ENCODE data around the gene ADAT3.
"Not testable (repeated sequence)": the region's sequence is repeated elsewhere in the genome, so short reads cannot be mapped to it uniquely, and the experiment has no call there.

ADAT3 gene

DNA sequence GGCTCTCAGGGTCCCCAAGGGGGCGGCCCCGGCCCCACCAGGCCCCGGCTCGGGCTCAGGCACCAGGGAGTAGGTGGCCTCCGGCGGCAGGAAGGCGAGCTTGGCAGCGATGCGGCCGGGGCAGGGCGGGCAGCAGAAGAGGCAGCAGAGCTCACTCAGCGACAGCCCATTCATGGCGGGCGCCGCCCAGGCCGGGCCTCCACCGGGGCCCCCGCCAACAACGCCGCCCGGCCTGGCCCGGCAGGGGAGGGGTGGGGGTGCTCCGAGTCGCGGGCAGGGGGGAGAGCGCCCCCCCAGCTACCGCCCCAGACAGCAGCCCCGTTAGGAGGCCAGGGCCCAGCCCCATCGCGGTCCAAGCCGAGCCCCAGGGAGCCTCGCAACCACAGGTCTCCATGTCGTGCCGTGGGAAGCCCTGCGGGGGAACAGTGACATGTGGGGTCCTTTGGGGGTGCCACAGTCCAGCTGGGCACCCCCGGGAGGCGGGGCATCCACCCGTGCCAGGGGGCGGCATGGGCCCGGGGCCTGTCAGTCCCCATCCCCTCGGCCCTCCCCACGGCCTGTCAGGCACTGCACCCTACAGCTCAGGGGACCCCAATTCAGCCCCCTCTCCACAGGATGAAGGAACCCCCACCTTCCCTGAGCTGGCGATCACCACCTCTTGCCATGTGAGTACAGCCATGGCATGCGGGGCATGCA, 23.7 kb upstream of the ADAT3 start:
- not testable (repeated sequence) for H3K9me3 ChIP-seq (ENCODE audit: control insufficient read depth, low read length); H3K4me3 ChIP-seq (ENCODE audit: low read length); H3K36me3 ChIP-seq (ENCODE audit: control insufficient read depth, insufficient read depth, low read length); H3K27me3 ChIP-seq (ENCODE audit: control insufficient read depth, insufficient read depth, low read length); H3K9ac ChIP-seq (ENCODE audit: low read length)
- H3K4me1 ChIP-seq (ENCODE audit: control insufficient read depth, insufficient read depth, low read length): peaks cover 24% of the 10 kb centered on the region

DNA sequence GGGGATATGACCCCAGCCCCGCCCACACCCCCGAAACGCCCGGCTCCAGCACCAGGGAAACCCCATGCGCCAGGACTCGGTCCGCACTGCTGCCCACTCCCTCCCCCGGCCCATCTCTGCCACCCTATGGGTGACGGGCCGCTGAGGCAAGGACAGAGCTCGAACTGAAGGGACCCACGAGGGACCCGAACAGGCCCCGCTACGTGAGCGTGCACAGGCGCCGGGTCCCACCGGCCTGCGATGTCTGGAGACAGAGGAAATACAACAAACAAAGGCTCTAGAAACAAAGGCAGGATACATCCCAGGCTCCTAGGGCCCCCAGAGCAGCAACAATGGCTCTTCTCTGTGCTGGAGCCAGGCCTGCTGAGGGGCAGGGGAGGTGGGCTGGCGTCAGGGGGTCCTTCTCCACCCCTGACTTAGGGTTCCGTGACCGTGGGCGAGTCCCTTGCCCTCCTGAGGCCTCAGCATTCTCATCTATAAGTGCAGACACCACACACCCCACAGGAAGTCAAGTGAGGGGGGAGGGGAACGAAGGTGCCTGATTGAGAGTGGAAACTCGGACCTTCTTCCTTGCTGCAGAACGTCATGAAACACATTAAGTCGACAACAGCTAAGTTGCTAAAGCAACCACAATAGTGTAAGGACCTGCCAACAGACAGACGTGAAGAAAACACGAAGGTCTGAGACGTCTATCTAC, 23.0 kb upstream of the ADAT3 start:
- Histone ChIP-seq H3K27me3 (ENCODE audit: control insufficient read depth, insufficient read depth, low read length) (no peaks in the 10 kb centered on the region), H3K4me1 (ENCODE audit: control insufficient read depth, insufficient read depth, low read length) (peaks cover 21% of the 10 kb centered on the region), H3K36me3 (ENCODE audit: control insufficient read depth, insufficient read depth, low read length) (no peaks in the 10 kb centered on the region), H3K4me3 (ENCODE audit: low read length) (no peak overlapping the region), H3K9me3 (ENCODE audit: control insufficient read depth, low read length) (no peaks in the 10 kb centered on the region), H3K9ac (ENCODE audit: low read length) (peak overlapping the region; percentile 15)

DNA sequence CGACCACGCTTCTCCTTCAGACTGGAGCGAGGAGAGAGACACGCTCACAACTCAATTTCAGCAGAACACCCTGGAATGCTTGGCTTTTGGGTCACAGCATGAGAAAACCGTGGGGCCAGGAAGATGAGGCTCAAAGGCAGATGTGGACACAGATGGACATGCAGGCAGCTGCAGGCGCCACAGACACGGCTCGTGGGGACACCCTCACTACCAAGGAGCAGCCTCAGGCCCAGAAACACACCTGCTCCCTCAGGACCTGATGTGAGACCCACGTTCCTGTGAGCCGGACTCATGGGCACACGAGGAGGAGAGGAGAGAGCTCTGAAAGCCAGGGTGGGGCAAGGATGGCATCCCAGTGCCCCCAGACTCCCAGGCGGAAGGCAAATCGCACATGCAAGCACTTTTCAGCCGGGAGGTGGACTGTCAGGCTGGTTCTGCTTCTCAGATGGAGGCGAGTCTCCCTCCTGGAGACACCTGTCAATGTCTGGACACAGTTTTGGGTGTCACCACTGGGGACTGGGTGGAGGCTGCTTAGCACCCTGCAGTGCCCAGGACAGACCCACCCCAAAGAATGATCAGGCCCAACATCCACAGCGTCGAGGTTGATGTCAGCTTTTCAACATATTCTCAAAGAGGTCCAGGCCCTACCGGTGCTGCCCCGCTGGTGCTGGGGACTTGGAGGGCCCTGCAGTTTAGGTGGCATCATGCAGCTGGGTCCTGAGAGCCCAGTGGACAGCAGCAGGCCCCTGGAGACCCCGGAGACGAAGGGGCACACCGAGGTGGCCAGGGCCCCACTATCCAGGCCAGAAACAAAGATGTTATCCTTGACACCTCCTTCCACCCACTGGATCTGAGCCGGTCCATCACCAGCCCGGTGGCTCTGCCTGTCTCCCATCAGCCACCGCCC, 22.2 kb upstream of the ADAT3 start:
- H3K27me3 ChIP-seq (ENCODE audit: control insufficient read depth, insufficient read depth, low read length): no peaks in the 10 kb centered on the region
- no peaks in the 10 kb centered on the region for H3K36me3 ChIP-seq (ENCODE audit: control insufficient read depth, insufficient read depth, low read length)
- peaks cover 21% of the 10 kb centered on the region for H3K4me1 ChIP-seq (ENCODE audit: control insufficient read depth, insufficient read depth, low read length)
- no peaks in the 10 kb centered on the region for H3K9me3 ChIP-seq (ENCODE audit: control insufficient read depth, low read length)
- no peak overlapping the region for H3K4me3 ChIP-seq (ENCODE audit: low read length)
- H3K9ac ChIP-seq (ENCODE audit: low read length): peak overlapping the region; percentile 15

DNA sequence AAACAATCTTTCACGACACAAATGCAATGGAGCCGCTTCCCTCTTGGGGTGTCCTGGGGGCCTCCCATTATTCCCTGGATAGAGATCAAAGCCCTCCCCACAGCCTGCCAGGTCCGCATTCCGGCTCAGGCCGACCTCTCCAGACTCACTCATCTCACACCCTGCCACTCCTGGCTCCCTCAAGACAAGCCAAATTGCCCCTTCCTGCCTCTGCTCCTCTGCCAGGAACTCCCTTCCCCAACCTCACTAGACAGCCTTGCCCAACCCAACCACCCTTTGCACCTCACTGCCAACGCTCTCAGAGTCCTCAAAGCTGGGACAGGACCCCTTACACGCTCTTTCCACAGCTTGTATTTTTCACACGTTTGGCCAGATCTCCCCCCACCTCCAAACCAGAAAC, 21.4 kb upstream of the ADAT3 start:
- Histone ChIP-seq H3K4me1 (ENCODE audit: control insufficient read depth, insufficient read depth, low read length) (peaks cover 21% of the 10 kb centered on the region), H3K9ac (ENCODE audit: low read length) (peak overlapping the region; percentile 72), H3K36me3 (ENCODE audit: control insufficient read depth, insufficient read depth, low read length) (no peaks in the 10 kb centered on the region), H3K9me3 (ENCODE audit: control insufficient read depth, low read length) (no peaks in the 10 kb centered on the region), H3K27me3 (ENCODE audit: control insufficient read depth, insufficient read depth, low read length) (no peaks in the 10 kb centered on the region), H3K4me3 (ENCODE audit: low read length) (peak overlapping the region; percentile 60)

DNA sequence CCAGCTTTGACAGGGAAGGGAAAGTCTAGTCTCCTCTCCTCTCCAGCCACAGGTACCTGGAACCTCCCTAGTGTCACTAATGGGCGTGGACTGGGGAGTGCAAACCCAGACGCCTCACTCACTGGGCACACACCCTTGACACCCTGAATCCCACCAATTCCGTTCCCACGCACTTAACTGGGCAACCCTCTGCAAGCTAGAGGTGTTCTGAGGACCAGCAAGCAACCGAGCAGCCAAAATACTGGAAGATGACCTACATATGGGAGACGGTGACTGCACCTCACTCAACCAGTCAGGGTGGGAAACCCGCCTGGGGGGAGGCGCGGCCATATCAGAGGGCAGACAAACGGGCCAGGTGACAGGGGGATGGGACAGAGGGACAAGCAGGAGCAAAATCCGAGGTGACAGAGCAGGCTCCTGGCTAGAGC, 20.9 kb upstream of the ADAT3 start:
- Histone ChIP-seq H3K9ac (ENCODE audit: low read length) (peak overlapping the region; percentile 72), H3K4me1 (ENCODE audit: control insufficient read depth, insufficient read depth, low read length) (peaks cover 21% of the 10 kb centered on the region), H3K4me3 (ENCODE audit: low read length) (peak overlapping the region; percentile 60)

DNA sequence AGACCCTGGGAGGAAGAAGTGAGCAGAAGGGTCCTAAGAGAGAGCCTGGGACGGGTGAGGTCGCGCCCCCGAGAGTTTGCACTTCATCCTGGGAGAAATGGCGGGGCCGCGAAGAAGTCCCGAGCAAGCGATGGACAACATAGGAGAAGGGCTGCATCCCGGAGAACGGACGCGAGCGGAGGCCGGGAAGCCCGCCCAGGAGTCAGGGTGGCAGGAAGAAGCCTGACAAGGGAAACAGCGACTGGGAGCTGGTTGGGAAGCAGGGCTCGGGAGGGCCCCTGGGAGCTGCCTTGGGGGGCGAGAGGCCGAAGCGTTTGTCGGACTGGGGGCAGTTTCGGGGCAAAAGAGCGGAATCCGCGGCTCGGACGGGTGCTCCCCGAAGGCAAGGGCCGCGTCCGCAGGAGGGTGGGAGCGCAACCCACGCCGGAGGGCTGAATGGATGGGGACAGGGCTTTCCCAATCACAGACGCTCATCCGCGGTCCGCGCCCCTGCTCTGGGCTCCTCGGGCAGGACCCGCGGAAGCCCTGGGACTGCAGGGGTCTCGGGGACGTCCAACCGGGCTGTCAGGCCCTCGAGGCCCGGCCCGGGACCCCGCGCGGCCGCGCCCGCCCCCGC, 20.4 kb upstream of the ADAT3 start:
- Histone ChIP-seq H3K4me1 (ENCODE audit: control insufficient read depth, insufficient read depth, low read length) (peaks cover 21% of the 10 kb centered on the region), H3K4me3 (ENCODE audit: low read length) (peak overlapping the region; percentile 60), H3K36me3 (ENCODE audit: control insufficient read depth, insufficient read depth, low read length) (no peaks in the 10 kb centered on the region), H3K27me3 (ENCODE audit: control insufficient read depth, insufficient read depth, low read length) (no peaks in the 10 kb centered on the region), H3K9me3 (ENCODE audit: control insufficient read depth, low read length) (no peaks in the 10 kb centered on the region), H3K9ac (ENCODE audit: low read length) (peak overlapping the region; percentile 72)

More for the DNA sequence above, 20.9 kb upstream of the ADAT3 start:
- H3K36me3 ChIP-seq (ENCODE audit: control insufficient read depth, insufficient read depth, low read length): no peaks in the 10 kb centered on the region
- no peaks in the 10 kb centered on the region for H3K9me3 ChIP-seq (ENCODE audit: control insufficient read depth, low read length)
- H3K27me3 ChIP-seq (ENCODE audit: control insufficient read depth, insufficient read depth, low read length): no peaks in the 10 kb centered on the region

DNA sequence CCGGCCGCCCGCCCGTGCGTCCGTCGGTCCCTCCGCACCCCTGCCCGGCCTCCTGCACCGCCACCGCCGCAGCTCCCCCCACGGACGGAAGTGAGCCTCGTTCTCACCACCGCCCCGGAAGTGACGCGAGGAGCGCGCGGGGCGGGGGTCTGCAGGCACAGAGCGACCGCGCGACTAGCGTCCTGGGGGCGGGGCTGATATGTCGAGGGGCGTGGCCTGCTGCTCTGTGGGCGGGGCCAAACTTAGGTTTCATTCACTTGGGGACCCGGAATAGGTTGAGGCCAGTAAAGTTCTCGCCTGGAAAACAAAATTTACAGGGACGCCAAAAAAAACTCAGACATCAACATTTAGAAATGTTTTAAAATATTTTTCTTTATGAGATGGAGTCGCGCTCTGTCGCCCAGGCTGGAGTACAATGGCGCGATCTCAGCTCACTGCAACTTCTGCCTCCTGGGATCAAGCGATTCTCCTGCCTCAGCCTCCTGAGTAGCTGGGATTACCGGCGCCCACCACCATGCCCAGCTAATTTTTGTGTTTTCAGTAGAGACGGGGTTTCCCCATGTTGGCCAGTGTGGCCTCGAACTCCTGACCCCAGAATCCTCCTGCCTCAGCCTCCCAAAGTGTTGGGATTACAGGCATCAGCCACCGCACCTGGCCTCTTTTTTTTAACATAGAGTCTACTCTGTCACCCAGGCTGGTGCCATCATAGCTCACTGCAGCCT, 19.6 kb upstream of the ADAT3 start, which contains the start of gene ABHD17A:
Gene ABHD17A (minus strand): TSS at position 99 of the 722 bp plus-strand sequence. CDS start 3,930 bp downstream, outside the sequence.
- not testable (repeated sequence) for H3K9me3 ChIP-seq (ENCODE audit: control insufficient read depth, low read length); H3K27me3 ChIP-seq (ENCODE audit: control insufficient read depth, insufficient read depth, low read length); H3K36me3 ChIP-seq (ENCODE audit: control insufficient read depth, insufficient read depth, low read length)
- H3K4me3 ChIP-seq (ENCODE audit: low read length): peak within 1 kb of the TSS; percentile 60
- peak within 1 kb of the TSS; percentile 72 for H3K9ac ChIP-seq (ENCODE audit: low read length)
- peaks cover 21% of the 10 kb centered on the region for H3K4me1 ChIP-seq (ENCODE audit: control insufficient read depth, insufficient read depth, low read length)

DNA sequence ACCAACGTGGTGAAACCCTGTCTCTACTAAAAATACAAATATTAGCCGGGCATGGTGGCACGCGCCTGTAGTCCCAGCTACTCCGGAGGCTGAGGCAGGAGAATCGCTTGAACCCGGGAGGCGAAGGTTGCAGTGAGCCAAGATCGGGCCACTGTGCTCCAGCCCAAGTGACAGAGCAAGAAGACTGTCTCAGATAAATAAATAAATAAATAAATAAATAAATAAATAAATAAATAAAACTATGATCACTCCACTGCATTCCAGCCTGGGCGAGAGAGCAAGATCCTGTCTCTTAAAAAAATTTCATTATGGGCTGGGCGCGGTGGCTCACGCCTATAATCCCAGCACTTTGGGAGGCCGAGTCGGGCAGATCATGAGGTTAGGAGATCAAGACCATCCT, 18.8 kb upstream of the ADAT3 start:
- not testable (repeated sequence) for H3K27me3 ChIP-seq (ENCODE audit: control insufficient read depth, insufficient read depth, low read length); H3K9me3 ChIP-seq (ENCODE audit: control insufficient read depth, low read length); H3K36me3 ChIP-seq (ENCODE audit: control insufficient read depth, insufficient read depth, low read length); H3K4me3 ChIP-seq (ENCODE audit: low read length); H3K9ac ChIP-seq (ENCODE audit: low read length)
- peaks cover 21% of the 10 kb centered on the region for H3K4me1 ChIP-seq (ENCODE audit: control insufficient read depth, insufficient read depth, low read length)

DNA sequence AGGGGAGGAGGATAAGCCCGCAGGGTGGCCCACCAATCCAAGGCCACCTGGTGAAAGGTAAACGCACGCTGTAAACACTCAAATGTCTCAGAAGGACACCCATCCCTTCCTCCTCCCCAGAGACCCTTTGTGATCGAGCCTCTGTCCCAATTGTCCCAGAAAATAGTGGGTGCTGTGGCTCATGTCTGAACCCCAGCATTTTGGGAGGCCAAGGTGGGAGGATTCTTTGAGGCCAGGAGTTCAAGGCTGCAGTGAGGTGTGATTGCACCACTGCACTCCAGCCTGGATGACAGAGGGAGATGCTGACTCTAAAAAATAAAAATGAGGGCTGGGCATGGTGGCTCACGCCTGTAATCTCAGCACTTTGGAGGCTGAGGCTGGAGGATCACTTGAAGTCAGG, 16.8 kb upstream of the ADAT3 start:
- Histone ChIP-seq H3K9ac (ENCODE audit: low read length) (no peak overlapping the region), H3K9me3 (ENCODE audit: control insufficient read depth, low read length) (no peaks in the 10 kb centered on the region), H3K4me1 (ENCODE audit: control insufficient read depth, insufficient read depth, low read length) (peaks cover 11% of the 10 kb centered on the region), H3K27me3 (ENCODE audit: control insufficient read depth, insufficient read depth, low read length) (no peaks in the 10 kb centered on the region), H3K4me3 (ENCODE audit: low read length) (no peak overlapping the region), H3K36me3 (ENCODE audit: control insufficient read depth, insufficient read depth, low read length) (no peaks in the 10 kb centered on the region)

DNA sequence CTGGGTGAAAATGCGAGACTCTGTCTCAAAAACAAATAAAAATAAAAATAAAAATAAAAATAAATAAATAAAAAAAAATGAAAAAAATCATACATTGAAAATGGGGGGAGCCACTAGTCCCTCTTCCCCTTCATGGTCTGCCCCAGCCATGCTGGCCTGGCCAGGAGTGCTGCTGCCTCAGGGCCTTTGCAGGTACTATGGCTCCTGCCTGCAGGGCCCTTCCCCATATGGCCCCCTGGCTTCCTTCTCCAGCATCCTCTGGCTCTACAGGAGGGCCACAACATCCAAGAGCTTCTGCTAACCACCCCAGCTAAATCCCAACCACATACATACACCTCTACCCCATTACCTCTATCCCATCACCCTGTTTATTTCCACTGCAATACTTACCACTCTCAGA, 15.3 kb upstream of the ADAT3 start:
- Histone ChIP-seq H3K4me3 (ENCODE audit: low read length) (no peak overlapping the region), H3K4me1 (ENCODE audit: control insufficient read depth, insufficient read depth, low read length) (no peaks in the 10 kb centered on the region)

DNA sequence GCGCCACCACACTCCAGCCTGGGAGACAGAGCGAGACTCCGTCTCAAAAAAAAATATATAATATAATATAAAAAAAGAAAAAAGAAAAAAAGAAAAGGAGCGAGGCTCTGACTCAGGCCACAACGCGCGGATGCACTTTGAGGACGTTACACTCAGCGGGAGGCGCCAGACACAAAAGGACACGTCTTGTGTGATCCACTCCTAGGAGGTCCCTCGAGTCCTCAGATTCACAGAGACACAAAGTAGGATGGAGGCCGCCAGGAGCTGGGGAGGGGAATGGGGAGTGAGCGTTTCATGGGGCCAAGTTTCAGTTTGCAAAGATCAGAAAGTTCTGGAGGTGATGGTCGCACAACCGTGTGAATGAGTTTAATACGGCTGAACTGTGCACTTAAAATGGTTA, 11.4 kb upstream of the ADAT3 start:
- no peaks in the 10 kb centered on the region for H3K9me3 ChIP-seq (ENCODE audit: control insufficient read depth, low read length)
- H3K36me3 ChIP-seq (ENCODE audit: control insufficient read depth, insufficient read depth, low read length): no peaks in the 10 kb centered on the region
- no peaks in the 10 kb centered on the region for H3K27me3 ChIP-seq (ENCODE audit: control insufficient read depth, insufficient read depth, low read length)
- no peak overlapping the region for H3K9ac ChIP-seq (ENCODE audit: low read length)
- H3K4me3 ChIP-seq (ENCODE audit: low read length): no peak overlapping the region
- H3K4me1 ChIP-seq (ENCODE audit: control insufficient read depth, insufficient read depth, low read length): peaks cover 10% of the 10 kb centered on the region

More for the DNA sequence above, 15.3 kb upstream of the ADAT3 start:
- Histone ChIP-seq H3K9me3 (ENCODE audit: control insufficient read depth, low read length) (no peaks in the 10 kb centered on the region), H3K36me3 (ENCODE audit: control insufficient read depth, insufficient read depth, low read length) (no peaks in the 10 kb centered on the region), H3K9ac (ENCODE audit: low read length) (no peak overlapping the region), H3K27me3 (ENCODE audit: control insufficient read depth, insufficient read depth, low read length) (no peaks in the 10 kb centered on the region)
